Pancreas (tissue), 10 donors: ENCODE data around the gene SOX5. TPM values are rescaled to one million over a fixed set of nuclear protein-coding genes. Genes with fewer than 3 reads are reported as not detected.
"Not testable (repeated sequence)": the region's sequence is repeated elsewhere in the genome, so short reads cannot be mapped to it uniquely, and the experiment has no call there.

ENCODE experiments used
- ATAC-seq, 4 donors: fragments of 200-7000 bp; cut with Tn5 transposase; one replicate each; pipeline versions ENCODE4 v1.8.0 to v1.9.1; 2020; ENCODE audit warnings: mild to moderate bottlenecking in 4 of 4, moderate library complexity in 4 of 4
- DNase-seq, 6 donors: peaks; one replicate each; pipeline ENCODE4 v3.0.0-alpha.2; 2020
- FAIRE-seq: peaks from 2 replicates; lab custom pipeline; 2012; peaks lifted over from hg19 to GRCh38; lab: Jason Lieb, UNC
- H3K27ac ChIP-seq, 4 donors: fragments of 200-600 bp; sonication (generic); 1 replicate in 3 of 4; 2 replicates in 1 of 4; pipeline versions ENCODE4 v1.5.0 to v1.8.0; 2020
- H3K27me3 ChIP-seq, 4 donors: fragments of 200-600 bp; one replicate each; pipeline ENCODE4 v1.8.0; 2021
- H3K36me3 ChIP-seq, 3 donors: fragments of 200-600 bp; sonication (generic) in 1 of 3; one replicate each; pipeline versions ENCODE4 v1.5.0 to v1.8.0; 2020 to 2021
- H3K4me1 ChIP-seq, 3 donors: fragments of 200-600 bp; one replicate each; pipeline ENCODE4 v1.8.0; 2021
- H3K4me3 ChIP-seq, 4 donors: fragments of 200-600 bp; sonication (generic) in 2 of 4; one replicate each; pipeline versions ENCODE4 v1.5.0 to v1.8.0; 2020 to 2021
- H3K9me3 ChIP-seq, 4 donors: fragments of 200-600 bp; one replicate each; pipeline ENCODE4 v1.8.0; 2021
- WGBS, 2 donors: extraction: QIAGEN DNeasy Blood & Tissue Kit; methylation state at CpG; one replicate each; pipeline ENCODE4 v1.1.7; 2013; 5-methylcytosine and 5-hydroxymethylcytosine counted together
- intact Hi-C, 3 donors: fragments of 100-400 bp; cut with DNase I; formaldehyde crosslinking; loops; one replicate each; pipeline versions ENCODE4 v1.11.1 to v1.14.2; 2022
- polyA plus RNA-seq, 2 donors: library from polyadenylated mRNA; stranded (reverse); fragments of 200-250 nt; gene quantifications; one replicate each; pipeline ENCODE4 v1.2.3, GENCODE V29; 2013
- total RNA-seq, 6 donors: library from RNA; stranded (reverse); fragmentation: NEBNext Ultra II Directional in 4 of 6; extraction: Animal tissue kit (Norgen Biotek cat#: 25700) in 4 of 6; gene quantifications; one replicate each; pipeline versions ENCODE4 v1.2.1 to v1.2.4, GENCODE V29; 2021 to 2023
- TF ChIP-seq, protein P1 (sequence below), 4 donors: fragments of 200-600 bp; sonication (generic) in 3 of 4; IDR thresholded peaks; one replicate each; pipeline versions ENCODE4 v1.5.0 to v1.8.0; 2021; ENCODE audit warnings: antibody characterized with exemption in 4 of 4
- donor health status: healthy with polysubstance abuse.
- donor health status: DM: no; HTN: no; CAD: no; lungs with moderate emphysema.
- donor health status: DM: no; HTN: no; CAD: no.
- donor health status: control.
- donor health status: control.
- donor health status: Bipolar disorder and iron deficiency.
- donor health status: DM: yes; HTN: yes; CAD: no.
- donor health status: DM: no; HTN: no; CAD: no.
- donor health status: DM: no; HTN: no; CAD: no.
- donor health status: DM: yes; HTN: yes; CAD: no.

SOX5 gene
- total and polyA plus RNA-seq, 8 donors = 0.47 to 2.5 (median 1.6) TPM

DNA sequence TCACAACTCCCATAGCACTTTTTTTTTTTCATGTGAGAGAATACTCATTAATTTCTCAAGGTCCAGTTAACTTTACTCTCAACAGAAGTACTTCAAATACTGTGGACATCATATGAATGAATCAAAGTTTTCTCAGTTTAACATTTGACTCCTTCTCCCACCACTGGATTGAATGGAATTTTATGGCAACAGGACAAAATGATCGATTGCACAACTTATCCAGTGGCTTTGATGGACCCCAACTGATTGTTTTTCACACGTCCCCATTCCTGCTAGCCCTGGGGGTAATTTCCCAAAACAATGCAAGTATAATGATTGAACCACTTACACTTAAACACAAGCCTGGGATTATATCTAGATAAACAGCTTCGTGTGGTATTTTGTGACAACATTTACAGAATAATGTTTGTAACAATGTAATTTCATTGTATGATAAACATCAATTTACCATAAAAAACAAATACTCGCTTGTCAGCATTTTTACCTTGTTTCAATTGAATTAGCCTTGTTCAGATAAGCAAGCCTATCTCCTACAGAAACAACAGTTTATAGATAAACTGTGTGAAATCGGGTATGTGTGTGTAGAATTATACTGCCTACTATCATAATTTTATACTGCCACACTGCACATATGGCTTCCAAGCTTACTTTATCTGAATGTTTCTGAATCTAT is 60.9 kb downstream of the SOX5 start:
- Histone ChIP-seq H3K27ac (no peak overlapping the region), H3K27me3 (no peaks in the 10 kb centered on the region), H3K9me3 (no peaks in the 10 kb centered on the region), H3K4me3 (no peak overlapping the region), H3K36me3 (no peaks in the 10 kb centered on the region), H3K4me1 (no peaks in the 10 kb centered on the region)
- ATAC-seq (no peak), FAIRE-seq (no peak), DNase-seq (no peak)
- intact Hi-C loops = no loop called here
- TF ChIP-seq, protein P1, sequence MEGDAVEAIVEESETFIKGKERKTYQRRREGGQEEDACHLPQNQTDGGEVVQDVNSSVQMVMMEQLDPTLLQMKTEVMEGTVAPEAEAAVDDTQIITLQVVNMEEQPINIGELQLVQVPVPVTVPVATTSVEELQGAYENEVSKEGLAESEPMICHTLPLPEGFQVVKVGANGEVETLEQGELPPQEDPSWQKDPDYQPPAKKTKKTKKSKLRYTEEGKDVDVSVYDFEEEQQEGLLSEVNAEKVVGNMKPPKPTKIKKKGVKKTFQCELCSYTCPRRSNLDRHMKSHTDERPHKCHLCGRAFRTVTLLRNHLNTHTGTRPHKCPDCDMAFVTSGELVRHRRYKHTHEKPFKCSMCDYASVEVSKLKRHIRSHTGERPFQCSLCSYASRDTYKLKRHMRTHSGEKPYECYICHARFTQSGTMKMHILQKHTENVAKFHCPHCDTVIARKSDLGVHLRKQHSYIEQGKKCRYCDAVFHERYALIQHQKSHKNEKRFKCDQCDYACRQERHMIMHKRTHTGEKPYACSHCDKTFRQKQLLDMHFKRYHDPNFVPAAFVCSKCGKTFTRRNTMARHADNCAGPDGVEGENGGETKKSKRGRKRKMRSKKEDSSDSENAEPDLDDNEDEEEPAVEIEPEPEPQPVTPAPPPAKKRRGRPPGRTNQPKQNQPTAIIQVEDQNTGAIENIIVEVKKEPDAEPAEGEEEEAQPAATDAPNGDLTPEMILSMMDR (IDR thresholded peaks at IDR 0.05) = no peak
- 38 to 39% methylated on average over 5 of the region's 5 CpGs for WGBS, 2 donors

DNA sequence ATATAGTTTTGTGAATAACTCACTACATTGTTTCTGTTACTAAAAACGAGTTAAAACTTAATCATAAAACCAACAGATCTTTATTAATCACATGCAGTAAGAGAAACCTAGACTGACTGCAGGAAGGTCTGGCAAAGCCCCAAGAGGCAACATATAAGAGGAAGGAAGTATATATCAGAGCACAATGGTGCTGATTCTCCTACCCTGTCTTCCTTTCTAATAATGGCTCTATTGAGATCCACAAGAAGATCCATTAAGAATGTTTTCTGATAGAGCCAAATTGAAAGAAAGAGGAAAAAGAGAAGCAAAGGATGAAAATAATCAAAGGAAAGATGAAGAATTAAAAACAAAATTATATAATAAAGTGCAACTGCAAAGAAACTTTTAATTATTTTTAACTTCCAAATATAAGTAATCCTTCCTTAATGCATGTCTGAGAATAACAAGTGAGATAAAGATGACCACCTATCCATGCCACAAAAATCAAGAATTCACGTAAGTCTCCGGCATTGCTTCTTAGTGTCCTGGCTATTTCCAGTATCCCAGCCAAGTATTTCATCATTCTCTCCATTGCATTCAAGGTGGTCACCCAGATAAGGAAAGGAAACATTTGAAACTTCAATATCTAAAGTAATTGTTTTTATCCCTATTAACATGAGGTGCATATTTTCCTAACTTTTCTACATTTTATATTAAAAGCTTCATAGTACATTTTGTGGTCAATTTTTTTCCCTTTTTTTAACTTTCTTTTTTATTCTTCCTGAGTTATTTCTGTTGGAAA is 62.2 kb downstream of the SOX5 start:
- no peaks in the 10 kb centered on the region for H3K36me3 ChIP-seq
- FAIRE-seq (no peak), DNase-seq (no peak), ATAC-seq (peak in 1 of 4 donors; percentile 42)
- H3K9me3 ChIP-seq = no peaks in the 10 kb centered on the region
- no peak overlapping the region for H3K4me3 ChIP-seq
- TF ChIP-seq, protein P1 (IDR thresholded peaks at IDR 0.05) = no peak
- WGBS, 2 donors = 24 to 44% methylated on average over 3 of the region's 3 CpGs
- no peak overlapping the region for H3K27ac ChIP-seq
- intact Hi-C loops = no loop called here
- no peaks in the 10 kb centered on the region for H3K4me1 ChIP-seq
- no peaks in the 10 kb centered on the region for H3K27me3 ChIP-seq

DNA sequence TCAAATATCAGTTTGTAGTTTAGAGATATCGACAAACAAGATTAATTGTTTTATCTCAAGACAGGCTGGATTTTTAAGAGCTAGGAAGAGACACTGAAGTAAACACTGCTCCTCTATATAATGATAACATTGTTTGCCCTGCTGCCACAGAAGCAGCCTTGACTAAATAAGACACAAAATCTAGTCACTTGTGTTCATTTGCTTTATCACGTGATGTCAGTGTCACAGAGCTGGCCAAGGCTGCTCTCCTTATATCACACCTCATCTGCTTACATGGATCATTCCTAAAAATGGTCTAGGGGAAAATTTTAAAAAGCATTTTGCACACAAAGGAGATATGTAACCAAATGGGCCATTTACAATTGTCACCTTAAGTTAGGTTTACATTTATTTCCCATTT is 64.1 kb downstream of the SOX5 start:
- Histone ChIP-seq H3K9me3 (no peaks in the 10 kb centered on the region), H3K36me3 (no peaks in the 10 kb centered on the region), H3K27ac (no peak overlapping the region), H3K27me3 (no peaks in the 10 kb centered on the region), H3K4me1 (no peaks in the 10 kb centered on the region), H3K4me3 (no peak overlapping the region)
- FAIRE-seq (no peak), DNase-seq (no peak), ATAC-seq (no peak)
- 56 to 62% methylated on average over 2 of the region's 2 CpGs for WGBS, 2 donors
- TF ChIP-seq, protein P1 (IDR thresholded peaks at IDR 0.05) = no peak
- intact Hi-C loops = no loop called here

DNA sequence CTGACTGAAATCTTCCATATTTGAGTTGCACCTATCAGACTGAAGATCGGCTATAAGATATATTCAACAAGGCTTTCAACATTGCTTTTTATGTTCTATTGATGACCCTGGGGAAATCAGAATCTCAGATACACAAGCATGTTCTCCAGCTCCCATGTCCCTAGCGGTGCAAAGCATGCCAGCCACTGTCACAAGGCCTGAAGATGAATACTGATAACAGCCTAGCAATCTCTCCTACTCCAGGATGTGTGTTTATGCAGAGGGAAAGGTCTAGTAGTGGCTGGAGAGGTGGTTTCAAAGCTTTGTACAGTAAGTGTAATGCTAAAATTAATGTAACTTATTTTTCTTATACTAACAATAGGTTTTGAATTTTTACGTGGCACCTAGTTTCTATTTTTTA is 64.6 kb downstream of the SOX5 start:
- ATAC-seq (no peak), DNase-seq (no peak), FAIRE-seq (no peak)
- intact Hi-C loops = no loop called here
- TF ChIP-seq, protein P1 (IDR thresholded peaks at IDR 0.05) = no peak
- Histone ChIP-seq H3K36me3 (no peaks in the 10 kb centered on the region), H3K4me3 (no peak overlapping the region), H3K27ac (no peak overlapping the region), H3K9me3 (no peaks in the 10 kb centered on the region), H3K27me3 (no peaks in the 10 kb centered on the region), H3K4me1 (no peaks in the 10 kb centered on the region)
- 87 to 90% methylated on average over 3 of the region's 3 CpGs for WGBS, 2 donors

DNA sequence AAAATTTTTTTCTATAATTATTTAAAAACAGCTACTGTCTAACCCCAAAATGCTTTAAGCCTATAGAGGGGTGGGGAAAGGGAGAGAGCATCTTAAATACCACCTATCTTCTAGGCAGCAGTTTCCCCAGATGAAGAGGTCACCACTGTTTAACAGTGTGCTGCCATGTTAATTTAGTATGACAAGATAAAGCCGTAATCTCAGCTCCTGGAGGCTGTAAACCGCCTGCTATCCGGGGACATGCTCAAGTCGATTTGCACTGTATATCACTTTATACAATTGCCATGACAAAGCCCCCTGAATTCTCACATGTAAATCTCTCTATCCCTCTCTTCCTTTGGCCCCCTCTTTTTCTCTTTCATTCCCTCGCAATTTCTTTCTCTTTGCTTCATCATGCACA is 68.5 kb downstream of the SOX5 start:
- ATAC-seq = no peak
- no peaks in the 10 kb centered on the region for H3K27me3 ChIP-seq
- H3K9me3 ChIP-seq = no peaks in the 10 kb centered on the region
- intact Hi-C loops = no loop called here
- DNase-seq = no peak
- H3K4me1 ChIP-seq = no peaks in the 10 kb centered on the region
- H3K36me3 ChIP-seq = no peaks in the 10 kb centered on the region
- no peak overlapping the region for H3K27ac ChIP-seq
- FAIRE-seq = no peak
- TF ChIP-seq, protein P1 (IDR thresholded peaks at IDR 0.05) = no peak
- WGBS, 2 donors = 78 to 82% methylated on average over 5 of the region's 5 CpGs
- no peak overlapping the region for H3K4me3 ChIP-seq

DNA sequence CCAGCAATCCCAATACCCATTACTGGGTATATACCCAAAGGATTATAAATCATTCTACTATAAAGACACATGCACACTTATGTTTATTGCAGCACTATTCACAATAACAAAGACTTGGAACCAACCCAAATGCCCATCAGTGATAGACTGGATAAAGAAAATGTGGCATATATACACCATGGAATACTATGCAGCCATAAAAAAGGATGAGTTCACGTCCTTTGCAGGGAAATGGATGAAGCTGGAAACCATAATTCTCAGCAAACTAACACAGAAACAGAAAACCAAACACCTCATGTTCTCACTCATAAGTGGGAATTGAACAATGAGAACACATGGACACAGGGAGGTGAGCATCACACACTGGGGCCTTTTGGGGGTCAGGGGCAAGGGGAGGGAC is 72.9 kb downstream of the SOX5 start:
- H3K9me3 ChIP-seq, H3K27me3 ChIP-seq, H3K4me3 ChIP-seq, H3K4me1 ChIP-seq, DNase-seq, ATAC-seq, intact Hi-C loops, FAIRE-seq, H3K27ac ChIP-seq, H3K36me3 ChIP-seq: not testable (repeated sequence)
- WGBS, 2 donors = 78 to 83% methylated on average over 1 of the region's 1 CpG
